Activated T-cell treated with anti-CD3 and anti-CD28 coated beads, Interleukin-2, amount 50 U/mL, for 24 hours (primary cell): ENCODE measurements around the gene HGD.
"Not testable (repeated sequence)": the region's sequence is repeated elsewhere in the genome, so short reads cannot be mapped to it uniquely, and the experiment has no call there.

Source experiments
- DNase-seq: peaks from one replicate; pipeline ENCODE4 v3.0.0-alpha.2; 2020
- H3K27ac Mint-ChIP-seq: 2 replicates; pipeline ENCODE4 v1.8.0; 2020; ENCODE audit warnings: mild to moderate bottlenecking, mixed read lengths
- H3K27me3 Mint-ChIP-seq: 2 replicates; pipeline ENCODE4 v1.8.0; 2020; ENCODE audit warnings: mixed read lengths
- H3K36me3 Mint-ChIP-seq: 2 replicates; pipeline ENCODE4 v1.8.0; 2020; ENCODE audit warnings: low read depth, mixed read lengths
- H3K4me1 Mint-ChIP-seq: 2 replicates; pipeline ENCODE4 v1.8.0; 2020; ENCODE audit warnings: low read depth, mixed read lengths
- H3K4me3 Mint-ChIP-seq: 2 replicates; pipeline ENCODE4 v1.8.0; 2020; ENCODE audit warnings: mild to moderate bottlenecking, moderate library complexity, mixed read lengths
- H3K9me3 Mint-ChIP-seq: 2 replicates; pipeline ENCODE4 v1.8.0; 2020; ENCODE audit warnings: mixed read lengths

The HGD gene

DNA sequence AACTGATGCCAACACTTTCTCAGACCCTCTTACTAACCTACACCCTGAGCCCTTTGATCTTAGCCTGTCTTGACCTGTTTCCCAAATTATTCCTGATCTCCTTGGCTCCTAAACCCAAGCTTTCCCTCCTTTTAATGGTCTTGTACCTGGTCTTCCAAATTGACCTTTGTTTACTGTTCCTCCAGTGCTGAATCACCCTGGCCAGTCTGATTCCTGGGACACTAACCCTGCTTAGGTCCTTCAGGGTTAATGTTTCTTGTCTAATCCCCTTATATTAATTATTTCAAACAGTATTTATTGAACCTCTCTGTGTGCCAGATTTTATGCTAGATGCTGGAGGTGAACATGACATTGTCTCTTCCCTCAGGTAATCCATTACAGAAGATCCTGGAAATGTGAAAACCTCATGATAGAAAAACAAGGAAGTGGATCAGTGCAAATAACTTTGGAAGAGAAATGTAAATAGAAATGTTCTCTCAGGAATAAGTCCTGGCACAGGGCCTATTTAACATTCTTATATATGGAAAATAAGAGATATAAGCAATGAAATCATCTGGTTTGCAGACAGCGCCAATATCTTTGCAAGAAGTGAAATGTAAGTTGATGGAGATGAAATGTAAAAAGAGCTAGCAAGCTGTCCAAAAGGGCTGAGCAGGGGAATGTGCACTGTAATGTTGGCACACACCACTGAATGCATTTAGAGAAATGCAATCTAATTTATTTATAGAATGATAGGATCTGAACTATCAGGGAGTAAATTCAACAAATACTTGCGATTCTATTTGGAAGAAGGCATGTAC is 20.7 kb downstream of the HGD start:
- Mint-ChIP-seq H3K4me3 (no peak overlapping the region), H3K27me3 (no peaks in the 10 kb centered on the region), H3K9me3 (no peaks in the 10 kb centered on the region), H3K4me1 (no peaks in the 10 kb centered on the region), H3K27ac (no peak overlapping the region), H3K36me3 (no peaks in the 10 kb centered on the region)
- DNase-seq = no peak

DNA sequence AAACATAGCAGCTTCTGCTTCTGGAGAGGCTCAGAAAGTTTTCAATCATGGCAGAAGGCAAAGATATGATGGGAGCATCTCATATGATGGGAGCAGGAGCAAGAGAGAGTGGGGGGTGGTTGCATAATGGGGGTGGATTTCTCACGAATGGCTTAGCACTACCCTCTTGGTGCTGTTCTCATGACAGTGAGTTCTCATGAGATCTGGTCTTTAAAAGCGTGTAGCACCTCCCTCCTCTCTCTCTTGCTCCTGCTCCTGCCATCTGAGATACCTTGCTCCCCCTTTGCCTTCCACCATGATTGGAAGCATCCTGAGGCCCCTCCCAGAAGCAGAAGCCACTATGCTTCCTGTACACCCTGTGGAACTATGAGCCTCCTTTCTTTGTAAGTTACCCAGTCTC is 22.2 kb downstream of the HGD start:
- no peaks in the 10 kb centered on the region for H3K36me3 Mint-ChIP-seq
- no peak overlapping the region for H3K4me3 Mint-ChIP-seq
- H3K4me1 Mint-ChIP-seq = no peaks in the 10 kb centered on the region
- H3K27me3 Mint-ChIP-seq = no peaks in the 10 kb centered on the region
- no peak for DNase-seq
- H3K9me3 Mint-ChIP-seq = no peaks in the 10 kb centered on the region
- no peak overlapping the region for H3K27ac Mint-ChIP-seq

DNA sequence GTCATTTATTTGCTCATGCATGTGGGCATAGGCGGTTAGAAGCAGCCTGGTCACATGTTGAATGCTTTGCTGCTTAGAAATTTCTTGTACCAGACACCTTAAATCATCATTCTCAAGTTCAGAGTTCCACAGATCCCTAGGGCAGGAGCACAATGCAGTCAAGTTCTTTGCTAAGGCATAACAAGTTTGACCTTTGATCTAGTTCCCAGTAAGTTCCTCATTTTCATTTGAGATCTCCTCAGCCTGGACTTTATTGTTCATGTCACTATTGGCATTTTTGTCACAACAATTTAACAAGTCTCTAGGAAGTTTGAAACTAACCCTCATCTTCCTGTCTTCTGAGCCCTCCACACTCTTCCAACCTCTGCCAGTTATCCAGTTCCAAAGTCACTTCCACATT is 22.8 kb downstream of the HGD start:
- Mint-ChIP-seq H3K27ac (no peak overlapping the region), H3K4me1 (no peaks in the 10 kb centered on the region), H3K9me3 (no peaks in the 10 kb centered on the region), H3K27me3 (no peaks in the 10 kb centered on the region), H3K4me3 (no peak overlapping the region), H3K36me3 (no peaks in the 10 kb centered on the region)
- no peak for DNase-seq

DNA sequence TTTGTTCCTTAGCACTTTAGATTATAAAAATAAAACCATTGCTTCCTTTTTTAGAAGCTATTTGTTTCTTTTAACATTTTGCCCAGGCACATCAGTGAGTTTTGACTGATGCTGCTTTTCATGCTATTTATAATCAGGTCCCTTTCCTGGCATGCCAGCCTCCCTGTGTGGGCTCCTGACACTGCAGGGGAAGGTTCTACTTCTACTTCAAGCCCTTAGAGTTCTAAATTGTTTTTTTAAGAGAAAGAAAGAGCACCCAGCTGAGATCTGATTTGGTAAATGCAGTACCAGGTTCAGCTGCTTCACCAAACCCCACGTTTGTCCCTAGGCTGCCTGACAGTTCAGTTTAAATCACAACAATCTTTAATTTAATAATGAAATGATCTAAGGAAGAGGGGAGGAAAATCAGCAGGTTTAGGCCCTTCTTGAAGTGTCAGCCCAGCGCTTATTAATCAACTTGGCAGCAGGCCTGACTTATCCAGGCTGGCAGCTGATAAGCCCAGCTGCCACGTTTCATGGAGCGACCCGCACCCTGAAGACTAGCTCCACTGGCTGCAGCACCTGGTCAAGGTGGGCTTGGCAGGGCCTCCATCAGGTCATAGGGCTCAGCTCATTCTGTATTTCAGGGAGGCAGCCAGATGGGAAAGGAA is 29.0 kb downstream of the HGD start:
- no peaks in the 10 kb centered on the region for H3K36me3 Mint-ChIP-seq
- DNase-seq = no peak
- no peaks in the 10 kb centered on the region for H3K27me3 Mint-ChIP-seq
- no peaks in the 10 kb centered on the region for H3K9me3 Mint-ChIP-seq
- no peak overlapping the region for H3K4me3 Mint-ChIP-seq
- no peaks in the 10 kb centered on the region for H3K4me1 Mint-ChIP-seq
- no peak overlapping the region for H3K27ac Mint-ChIP-seq

DNA sequence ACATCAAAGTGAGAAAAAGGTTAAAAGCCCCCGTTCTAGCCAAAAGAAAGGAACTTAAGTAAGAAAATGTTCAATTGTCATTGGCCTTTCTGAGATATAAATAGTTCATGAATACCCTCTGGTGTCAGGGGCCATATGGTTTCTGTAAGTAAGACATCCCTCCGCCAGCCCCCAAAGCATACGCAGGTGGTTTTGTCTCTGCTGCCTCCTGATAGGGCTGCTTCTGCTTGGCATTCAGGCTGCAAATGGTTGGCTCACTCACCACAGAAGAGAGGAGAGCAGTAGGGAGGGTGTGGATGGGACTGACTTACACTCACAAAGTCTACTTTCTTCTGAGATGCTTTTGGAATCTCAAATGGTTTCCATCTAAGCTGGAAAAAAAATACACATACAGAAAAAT is 29.8 kb downstream of the HGD start:
- no peaks in the 10 kb centered on the region for H3K27me3 Mint-ChIP-seq
- no peak overlapping the region for H3K4me3 Mint-ChIP-seq
- no peak overlapping the region for H3K27ac Mint-ChIP-seq
- DNase-seq = no peak
- H3K9me3 Mint-ChIP-seq = no peaks in the 10 kb centered on the region
- H3K4me1 Mint-ChIP-seq = no peaks in the 10 kb centered on the region
- no peaks in the 10 kb centered on the region for H3K36me3 Mint-ChIP-seq

DNA sequence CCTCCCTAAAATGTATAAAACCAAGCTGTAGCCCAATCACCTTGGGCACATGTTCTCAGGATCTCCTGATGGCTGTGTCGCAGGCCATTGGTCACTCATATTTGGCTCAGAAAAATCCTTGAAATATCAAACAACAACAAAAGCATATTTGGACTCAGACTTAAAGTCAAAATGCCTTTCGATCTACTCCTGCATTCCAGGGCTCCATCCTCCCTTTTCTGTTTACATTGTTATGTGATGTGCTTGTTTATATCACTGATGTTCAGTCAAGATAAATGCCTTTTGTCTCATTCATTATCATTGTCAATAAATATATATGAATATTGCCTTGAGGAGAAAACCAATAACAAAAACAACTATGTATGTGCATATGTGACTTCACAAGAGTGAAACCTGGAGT is 31.7 kb downstream of the HGD start:
- Mint-ChIP-seq H3K4me3 (no peak overlapping the region), H3K4me1 (no peaks in the 10 kb centered on the region), H3K9me3 (no peaks in the 10 kb centered on the region), H3K27me3 (no peaks in the 10 kb centered on the region), H3K27ac (no peak overlapping the region), H3K36me3 (no peaks in the 10 kb centered on the region)
- DNase-seq = no peak

DNA sequence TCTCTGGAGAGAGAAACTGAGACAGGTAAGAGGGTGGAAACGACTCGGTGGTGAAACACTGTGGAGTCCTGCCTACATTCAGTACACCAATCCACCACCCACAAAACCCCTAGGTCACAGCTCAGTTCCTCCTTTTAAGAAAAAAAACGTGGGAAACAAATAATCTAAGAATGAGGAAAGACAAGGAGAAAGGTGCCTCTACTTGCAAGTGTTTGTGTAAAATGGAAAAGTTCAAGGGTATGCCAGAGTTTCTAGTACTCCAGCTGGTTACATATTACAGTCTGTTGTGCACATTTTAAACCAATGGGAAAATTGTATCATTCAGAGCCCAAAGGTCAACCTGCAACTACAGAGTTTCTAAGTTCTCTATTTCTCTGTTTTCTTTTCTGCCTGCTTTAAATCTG is 32.2 kb downstream of the HGD start:
- Mint-ChIP-seq H3K27me3 (no peaks in the 10 kb centered on the region), H3K27ac (no peak overlapping the region), H3K4me1 (no peaks in the 10 kb centered on the region), H3K4me3 (no peak overlapping the region), H3K9me3 (no peaks in the 10 kb centered on the region), H3K36me3 (no peaks in the 10 kb centered on the region)
- no peak for DNase-seq

DNA sequence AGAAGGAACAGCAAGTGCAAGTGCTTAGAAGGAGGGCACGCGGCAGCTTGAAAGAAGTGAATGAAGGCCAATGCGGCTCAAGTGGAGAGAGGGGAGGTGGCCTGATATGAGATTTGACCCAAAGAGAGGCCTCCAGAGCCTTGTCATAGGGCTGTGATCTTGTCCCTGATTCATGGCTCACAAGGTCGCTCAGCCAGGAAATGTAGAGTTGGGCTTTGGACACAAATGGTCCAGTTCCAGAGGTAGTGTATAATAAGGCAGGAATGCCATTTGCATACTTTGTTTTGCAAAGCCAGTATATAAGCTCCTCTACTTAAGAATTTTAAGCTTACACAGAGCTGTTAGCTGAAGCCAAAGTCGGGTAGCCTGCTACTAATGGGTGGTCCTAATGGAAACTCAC is 33.7 kb downstream of the HGD start:
- Mint-ChIP-seq H3K4me1 (no peaks in the 10 kb centered on the region), H3K36me3 (no peaks in the 10 kb centered on the region), H3K4me3 (no peak overlapping the region), H3K27me3 (no peaks in the 10 kb centered on the region), H3K27ac (no peak overlapping the region), H3K9me3 (no peaks in the 10 kb centered on the region)
- DNase-seq = no peak

DNA sequence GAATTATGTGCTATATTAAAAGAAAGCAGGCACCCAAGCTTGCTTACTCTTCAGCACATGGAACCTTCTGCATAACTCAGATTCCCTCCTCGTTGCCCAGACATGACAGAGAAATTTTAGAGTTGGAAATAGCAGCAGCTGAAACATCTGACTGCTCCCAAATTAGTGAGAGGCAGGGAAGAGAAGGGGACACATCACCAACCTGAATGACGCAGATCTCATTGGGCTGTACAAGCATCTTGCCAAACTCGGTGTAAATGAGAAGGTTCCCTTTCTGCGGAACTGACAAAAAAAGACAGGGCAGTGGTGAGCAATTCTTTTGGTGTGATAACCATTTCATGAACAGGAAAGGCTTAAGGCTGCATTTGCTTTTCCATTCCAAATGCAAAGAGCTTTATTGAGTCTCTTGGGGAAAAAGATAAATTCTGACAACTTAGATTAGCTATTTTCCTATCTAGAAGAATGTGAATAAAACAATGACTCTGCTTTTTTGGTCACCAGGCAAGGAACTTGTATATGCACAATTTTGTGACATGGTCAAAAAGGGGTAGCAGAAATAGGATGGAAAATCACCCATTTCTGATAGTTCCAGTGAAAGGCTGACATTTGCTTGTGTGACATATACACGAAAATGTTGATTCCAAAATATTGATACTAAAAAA is 35.1 kb downstream of the HGD start:
- H3K36me3 Mint-ChIP-seq = no peaks in the 10 kb centered on the region
- no peak for DNase-seq
- no peak overlapping the region for H3K4me3 Mint-ChIP-seq
- H3K9me3 Mint-ChIP-seq = no peaks in the 10 kb centered on the region
- H3K27me3 Mint-ChIP-seq = no peaks in the 10 kb centered on the region
- no peak overlapping the region for H3K27ac Mint-ChIP-seq
- H3K4me1 Mint-ChIP-seq = peaks cover 2% of the 10 kb centered on the region

DNA sequence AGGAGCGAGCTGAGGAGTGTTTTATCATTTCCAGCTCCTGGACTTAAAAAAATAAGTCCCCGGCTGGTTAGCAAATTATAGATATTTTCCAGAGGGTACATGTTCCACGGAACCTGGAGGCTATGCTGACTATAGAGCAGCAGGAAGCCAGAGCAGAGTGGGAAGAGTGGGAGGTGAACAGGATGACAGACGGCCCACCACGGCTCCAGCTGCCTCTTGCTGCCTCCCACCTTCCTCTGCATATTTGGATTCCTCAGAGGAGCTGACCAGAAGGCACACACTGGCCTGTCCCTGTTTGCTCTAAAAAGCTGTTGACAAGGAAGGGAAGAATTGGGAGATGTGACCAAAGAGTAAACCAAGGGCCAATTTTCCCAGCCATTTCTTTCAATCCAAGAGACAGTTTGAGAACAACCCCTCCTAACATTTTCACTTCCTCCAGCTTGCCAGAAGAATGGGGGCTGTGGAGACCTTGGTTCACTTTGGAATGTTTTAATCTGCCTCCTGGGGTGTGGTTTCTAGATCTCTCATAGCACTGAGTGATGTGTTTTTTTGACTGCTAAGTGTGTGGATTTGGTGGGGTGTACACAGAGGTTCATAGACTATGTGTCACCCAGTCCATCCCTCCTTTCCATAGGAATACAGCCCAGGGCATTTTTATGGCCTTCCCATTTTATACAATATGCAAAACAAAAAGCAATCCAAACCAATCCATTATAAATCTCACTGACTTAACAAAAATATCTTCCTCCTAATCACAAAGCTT is 36.8 kb downstream of the HGD start:
- Mint-ChIP-seq H3K27ac (no peak overlapping the region), H3K36me3 (no peaks in the 10 kb centered on the region), H3K9me3 (no peaks in the 10 kb centered on the region), H3K4me1 (peaks cover 8% of the 10 kb centered on the region), H3K4me3 (no peak overlapping the region), H3K27me3 (no peaks in the 10 kb centered on the region)
- no peak for DNase-seq

DNA sequence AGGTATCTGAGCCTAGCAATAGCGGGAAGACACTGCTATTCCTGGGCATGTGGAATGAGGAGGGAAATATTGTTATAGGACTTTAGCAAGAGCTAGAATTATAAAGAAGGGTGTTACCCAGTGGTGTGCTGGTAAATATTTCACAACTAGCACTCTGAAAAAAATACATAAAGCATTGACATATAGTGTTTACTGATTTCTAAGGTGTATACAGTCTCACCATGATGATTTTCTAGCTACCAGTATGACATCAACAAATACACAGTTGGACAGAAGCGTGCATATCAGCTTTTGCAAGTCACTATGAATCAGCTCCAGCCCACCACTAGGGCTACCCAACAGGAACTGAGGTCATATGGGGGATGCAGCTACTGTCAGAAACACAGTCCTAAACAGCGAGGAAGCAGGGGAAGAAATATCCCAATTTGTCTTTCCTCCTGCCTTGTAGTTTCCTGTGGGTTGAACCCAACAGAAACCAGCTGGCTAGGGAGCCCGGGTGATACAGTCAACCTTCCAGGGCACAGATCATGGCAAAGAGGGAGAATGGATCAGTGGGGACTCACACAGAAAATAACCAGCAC is 39.6 kb downstream of the HGD start:
- H3K36me3 Mint-ChIP-seq = no peaks in the 10 kb centered on the region
- H3K27me3 Mint-ChIP-seq = no peaks in the 10 kb centered on the region
- no peak overlapping the region for H3K27ac Mint-ChIP-seq
- no peak for DNase-seq
- H3K4me3 Mint-ChIP-seq = no peak overlapping the region
- peaks cover 14% of the 10 kb centered on the region for H3K4me1 Mint-ChIP-seq
- peaks cover 2% of the 10 kb centered on the region for H3K9me3 Mint-ChIP-seq

DNA sequence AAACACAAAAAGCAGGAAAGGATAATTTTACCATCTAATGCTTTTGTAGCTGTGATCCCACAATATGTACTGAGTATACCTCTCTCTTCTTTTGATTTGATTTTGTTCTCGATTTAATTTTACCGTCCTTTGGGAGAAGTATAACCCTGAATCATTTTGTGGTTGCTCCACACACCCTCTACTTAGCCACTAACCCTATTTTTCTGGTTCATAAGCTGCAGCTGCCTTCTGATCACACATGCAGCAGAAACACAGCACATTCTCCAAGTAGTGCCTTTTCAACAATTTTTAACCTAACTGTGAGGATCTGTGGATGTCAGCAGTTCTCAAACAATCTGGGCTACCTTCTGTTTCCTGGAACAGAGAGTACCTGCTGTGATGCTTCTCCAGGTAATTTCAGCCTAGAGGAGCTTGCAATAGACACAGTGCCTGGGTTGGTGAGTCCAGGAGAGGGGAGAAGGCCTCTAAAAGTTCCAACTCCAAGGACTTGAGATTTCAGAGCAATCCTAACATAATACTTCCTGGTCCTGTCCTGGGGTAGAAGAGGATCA is 40.3 kb downstream of the HGD start:
- Mint-ChIP-seq H3K27me3 (no peaks in the 10 kb centered on the region), H3K4me3 (no peak overlapping the region), H3K27ac (no peak overlapping the region), H3K36me3 (no peaks in the 10 kb centered on the region), H3K4me1 (peaks cover 14% of the 10 kb centered on the region), H3K9me3 (peaks cover 2% of the 10 kb centered on the region)
- no peak for DNase-seq

DNA sequence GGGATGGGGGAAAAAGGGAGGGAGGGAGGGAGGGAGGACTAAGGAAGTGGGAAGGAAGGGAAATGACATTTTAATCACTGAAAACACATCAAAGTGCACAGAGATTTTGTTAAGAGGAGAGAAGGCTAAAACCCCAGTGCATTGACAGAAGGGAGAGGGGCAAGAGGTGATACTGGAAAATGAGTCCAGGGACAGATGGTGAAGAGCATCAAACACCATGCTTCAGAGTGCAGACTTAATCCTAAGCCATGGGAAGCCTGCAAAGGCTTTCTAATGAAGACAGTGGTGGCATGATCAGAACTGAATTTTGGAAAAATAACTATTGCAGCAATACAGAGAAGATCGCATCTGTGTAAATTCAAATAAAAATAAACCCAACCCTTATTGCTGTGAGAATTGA is 41.8 kb downstream of the HGD start:
- no peak overlapping the region for H3K4me3 Mint-ChIP-seq
- H3K27ac Mint-ChIP-seq = no peak overlapping the region
- no peaks in the 10 kb centered on the region for H3K27me3 Mint-ChIP-seq
- peaks cover 2% of the 10 kb centered on the region for H3K9me3 Mint-ChIP-seq
- peaks cover 14% of the 10 kb centered on the region for H3K4me1 Mint-ChIP-seq
- no peak for DNase-seq
- H3K36me3 Mint-ChIP-seq = no peaks in the 10 kb centered on the region

DNA sequence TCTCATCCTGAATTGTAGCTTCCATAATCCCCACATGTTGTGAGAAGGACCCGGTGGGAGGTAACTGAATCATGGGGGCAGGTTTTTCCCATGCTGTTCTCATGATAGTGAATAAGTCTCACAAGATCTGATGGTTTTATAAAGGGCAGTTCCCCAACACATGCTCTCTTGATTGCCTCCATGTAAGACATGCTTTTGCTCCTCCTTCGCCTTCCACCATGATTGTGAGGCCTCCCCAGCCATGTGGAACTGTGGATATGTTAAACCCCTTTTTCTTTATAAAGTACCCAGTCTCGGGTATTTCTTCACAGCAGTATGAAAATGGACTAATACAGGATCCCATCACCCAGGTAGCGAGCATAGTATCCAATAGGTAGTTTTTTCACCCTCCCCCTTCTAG is 43.2 kb downstream of the HGD start:
- not testable (repeated sequence) for H3K27ac Mint-ChIP-seq, DNase-seq, H3K27me3 Mint-ChIP-seq, H3K36me3 Mint-ChIP-seq, H3K9me3 Mint-ChIP-seq, H3K4me3 Mint-ChIP-seq
- H3K4me1 Mint-ChIP-seq = peaks cover 14% of the 10 kb centered on the region
